ENCODE measurements around the gene PDYN.
"Not testable (repeated sequence)": the region's sequence is repeated elsewhere in the genome, so short reads cannot be mapped to it uniquely, and the experiment has no call there.

DNA sequence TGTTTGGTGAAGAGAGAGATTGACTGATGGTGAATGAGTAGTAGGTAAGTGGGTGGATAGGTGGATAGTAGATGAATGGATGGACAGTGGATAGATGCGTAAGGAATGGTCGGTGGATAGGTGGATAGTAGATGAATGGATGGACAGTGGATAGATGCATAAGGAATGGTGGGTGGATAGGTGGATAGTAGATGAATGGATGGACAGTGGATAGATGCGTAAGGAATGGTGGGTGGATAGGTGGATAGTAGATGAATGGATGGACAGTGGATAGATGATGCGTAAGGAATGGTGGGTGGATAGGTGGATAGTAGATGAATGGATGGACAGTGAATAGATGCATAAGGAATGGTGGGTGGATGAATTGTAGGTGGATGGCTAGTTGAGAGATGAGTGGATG, 42.5 kb upstream of the PDYN start:
- not testable (repeated sequence) for TF ChIP-seq EZH2phosphoT487 (conservative IDR thresholded peaks at IDR 0.05; ENCODE audit: low read length)
- TF ChIP-seq, protein P1, sequence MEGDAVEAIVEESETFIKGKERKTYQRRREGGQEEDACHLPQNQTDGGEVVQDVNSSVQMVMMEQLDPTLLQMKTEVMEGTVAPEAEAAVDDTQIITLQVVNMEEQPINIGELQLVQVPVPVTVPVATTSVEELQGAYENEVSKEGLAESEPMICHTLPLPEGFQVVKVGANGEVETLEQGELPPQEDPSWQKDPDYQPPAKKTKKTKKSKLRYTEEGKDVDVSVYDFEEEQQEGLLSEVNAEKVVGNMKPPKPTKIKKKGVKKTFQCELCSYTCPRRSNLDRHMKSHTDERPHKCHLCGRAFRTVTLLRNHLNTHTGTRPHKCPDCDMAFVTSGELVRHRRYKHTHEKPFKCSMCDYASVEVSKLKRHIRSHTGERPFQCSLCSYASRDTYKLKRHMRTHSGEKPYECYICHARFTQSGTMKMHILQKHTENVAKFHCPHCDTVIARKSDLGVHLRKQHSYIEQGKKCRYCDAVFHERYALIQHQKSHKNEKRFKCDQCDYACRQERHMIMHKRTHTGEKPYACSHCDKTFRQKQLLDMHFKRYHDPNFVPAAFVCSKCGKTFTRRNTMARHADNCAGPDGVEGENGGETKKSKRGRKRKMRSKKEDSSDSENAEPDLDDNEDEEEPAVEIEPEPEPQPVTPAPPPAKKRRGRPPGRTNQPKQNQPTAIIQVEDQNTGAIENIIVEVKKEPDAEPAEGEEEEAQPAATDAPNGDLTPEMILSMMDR (IDR thresholded peaks at IDR 0.05; ENCODE audit: insufficient read depth, low read length, poor library complexity, severe bottlenecking): not testable (repeated sequence)

Data from SU-DHL-6 (cell line).